Measurements from ENCODE around the gene RAB3IL1. TPM values are rescaled to one million over a fixed set of nuclear protein-coding genes. Genes with fewer than 3 reads are reported as not detected.

Gene RAB3IL1
- total and polyA plus RNA-seq, 2 donors (not counting 1 experiment from before 2014, with no cell fraction given), result 9.6 to 13.4 TPM

DNA sequence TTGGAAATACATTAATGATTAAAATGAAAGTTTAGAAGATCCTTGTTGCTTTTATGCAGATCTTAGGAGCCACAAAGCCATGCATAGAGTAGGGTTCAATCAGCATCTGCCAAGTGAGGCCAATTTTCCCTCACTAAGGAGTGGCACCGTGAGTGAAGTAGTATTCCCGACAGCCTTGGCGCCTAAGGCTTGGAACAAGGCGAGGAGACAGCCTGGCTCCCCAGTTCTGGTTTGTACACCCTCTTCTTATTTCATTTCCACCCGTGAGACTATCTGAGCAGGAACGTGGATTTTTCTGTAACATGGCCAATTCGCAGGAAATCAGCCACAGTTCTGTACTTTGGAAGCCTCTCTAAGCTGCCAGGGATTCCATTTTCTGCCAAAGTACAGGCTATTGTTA is 66.7 kb downstream of the RAB3IL1 start:
- TF ChIP-seq CTCF (conservative IDR thresholded peaks at IDR 0.05 in 1 of 2, IDR thresholded peaks at IDR 0.05 in 1 of 2; ENCODE audit: low read depth in 1 of 2, low read length in 2 of 2) (no peak), EZH2 (IDR thresholded peaks at IDR 0.05; ENCODE audit: low read length, missing control alignments) (no peak)
- Histone ChIP-seq H3K4me2 (ENCODE audit: extremely low read depth, insufficient read depth, low read length) (no peak overlapping the region), H3K9ac (ENCODE audit: insufficient read depth, low read length) (no peak overlapping the region), H3K27ac (ENCODE audit: insufficient read depth, low read length) (no peak overlapping the region), H3K27me3 (ENCODE audit: control insufficient read depth, insufficient read depth, low read length) (no peaks in the 10 kb centered on the region), H2AFZ (ENCODE audit: low read length) (no peak overlapping the region), H3K4me1 (ENCODE audit: control insufficient read depth, extremely low read depth, insufficient read depth, low read length) (no peaks in the 10 kb centered on the region), H3K36me3 (ENCODE audit: control insufficient read depth, insufficient read depth, low read length) (peaks cover 54% of the 10 kb centered on the region), H3K9me3 (ENCODE audit: control insufficient read depth, insufficient read depth, low read depth, low read length) (no peaks in the 10 kb centered on the region), H4K20me1 (ENCODE audit: control insufficient read depth, extremely low read depth, insufficient read depth, low read length) (no peaks in the 10 kb centered on the region), H3K79me2 (ENCODE audit: control insufficient read depth, insufficient read depth, low read length) (no peaks in the 10 kb centered on the region), H3K4me3 (replicated peaks in 1 of 4; ENCODE audit: control extremely low read depth in 1 of 4, insufficient read depth in 1 of 4, low read depth in 3 of 4, low read length in 4 of 4) (no peak overlapping the region)
- no peak for DNase-seq (ENCODE audit: low read depth in 2 of 2)

DNA sequence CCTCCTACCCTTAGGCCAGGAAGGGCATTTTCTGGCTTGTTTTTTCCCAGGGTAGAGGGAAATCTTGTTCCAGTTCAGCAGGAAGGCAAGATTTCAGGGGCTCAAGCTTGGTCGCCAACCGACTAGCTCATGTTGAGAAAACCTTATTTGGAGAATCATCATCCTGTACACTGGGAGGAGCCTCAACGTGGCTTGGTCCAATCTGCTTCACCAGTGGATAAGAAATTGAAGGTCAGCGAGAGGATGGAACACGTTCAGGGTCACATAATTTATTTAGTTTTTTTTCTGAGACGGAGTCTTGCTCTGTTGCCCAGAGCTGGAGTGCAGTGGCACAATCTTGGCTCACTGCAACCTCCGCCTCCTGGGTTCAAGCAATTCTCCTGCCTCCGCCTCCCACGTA is 68.7 kb downstream of the RAB3IL1 start:
- Histone ChIP-seq H4K20me1 (ENCODE audit: control insufficient read depth, extremely low read depth, insufficient read depth, low read length) (no peaks in the 10 kb centered on the region), H3K79me2 (ENCODE audit: control insufficient read depth, insufficient read depth, low read length) (no peaks in the 10 kb centered on the region), H3K4me3 (replicated peaks in 1 of 4; ENCODE audit: control extremely low read depth in 1 of 4, insufficient read depth in 1 of 4, low read depth in 3 of 4, low read length in 4 of 4) (no peak overlapping the region), H2AFZ (ENCODE audit: low read length) (no peak overlapping the region), H3K4me1 (ENCODE audit: control insufficient read depth, extremely low read depth, insufficient read depth, low read length) (no peaks in the 10 kb centered on the region), H3K4me2 (ENCODE audit: extremely low read depth, insufficient read depth, low read length) (no peak overlapping the region), H3K9ac (ENCODE audit: insufficient read depth, low read length) (no peak overlapping the region), H3K9me3 (ENCODE audit: control insufficient read depth, insufficient read depth, low read depth, low read length) (no peaks in the 10 kb centered on the region), H3K27me3 (ENCODE audit: control insufficient read depth, insufficient read depth, low read length) (no peaks in the 10 kb centered on the region), H3K27ac (ENCODE audit: insufficient read depth, low read length) (no peak overlapping the region), H3K36me3 (ENCODE audit: control insufficient read depth, insufficient read depth, low read length) (peaks cover 41% of the 10 kb centered on the region)
- no peak for DNase-seq (ENCODE audit: low read depth in 2 of 2)
- TF ChIP-seq EZH2 (IDR thresholded peaks at IDR 0.05; ENCODE audit: low read length, missing control alignments) (no peak), CTCF (conservative IDR thresholded peaks at IDR 0.05 in 1 of 2, IDR thresholded peaks at IDR 0.05 in 1 of 2; ENCODE audit: low read depth in 1 of 2, low read length in 2 of 2) (no peak)

DNA sequence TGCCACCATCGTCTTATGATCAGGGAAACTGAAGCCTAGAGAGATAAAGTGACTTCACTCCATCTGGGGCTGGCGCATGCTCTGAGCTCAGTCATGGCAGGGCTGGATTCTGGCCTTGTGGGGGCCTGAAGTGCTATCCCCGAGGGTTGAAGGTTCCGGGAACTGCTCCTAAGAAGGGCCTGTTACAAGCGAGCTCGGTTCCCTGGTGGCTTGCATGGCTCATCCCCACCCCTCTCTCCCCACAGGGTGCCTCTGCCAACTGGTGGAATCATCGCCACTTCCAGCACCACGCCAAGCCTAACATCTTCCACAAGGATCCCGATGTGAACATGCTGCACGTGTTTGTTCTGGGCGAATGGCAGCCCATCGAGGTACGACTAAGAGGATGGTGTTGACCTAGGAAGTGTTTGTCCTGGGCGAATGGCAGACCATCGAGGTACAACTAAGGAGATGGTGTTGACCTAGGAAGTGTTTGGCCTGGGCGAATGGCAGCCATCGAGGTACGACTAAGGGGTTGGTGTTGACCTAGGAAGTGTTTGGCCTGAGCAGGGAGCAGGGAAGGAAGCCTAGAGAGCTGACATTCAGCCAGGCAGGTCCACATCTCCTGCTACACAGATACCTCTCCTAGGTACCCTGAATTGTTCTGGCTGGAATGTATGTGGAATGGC is 69.3 kb downstream of the RAB3IL1 start:
- TF ChIP-seq CTCF (conservative IDR thresholded peaks at IDR 0.05 in 1 of 2, IDR thresholded peaks at IDR 0.05 in 1 of 2; ENCODE audit: low read depth in 1 of 2, low read length in 2 of 2) (no peak), EZH2 (IDR thresholded peaks at IDR 0.05; ENCODE audit: low read length, missing control alignments) (no peak)
- Histone ChIP-seq H3K9ac (ENCODE audit: insufficient read depth, low read length) (no peak overlapping the region), H3K4me2 (ENCODE audit: extremely low read depth, insufficient read depth, low read length) (no peak overlapping the region), H3K9me3 (ENCODE audit: control insufficient read depth, insufficient read depth, low read depth, low read length) (no peaks in the 10 kb centered on the region), H3K79me2 (ENCODE audit: control insufficient read depth, insufficient read depth, low read length) (no peaks in the 10 kb centered on the region), H3K27me3 (ENCODE audit: control insufficient read depth, insufficient read depth, low read length) (no peaks in the 10 kb centered on the region), H3K36me3 (ENCODE audit: control insufficient read depth, insufficient read depth, low read length) (peaks cover 41% of the 10 kb centered on the region), H3K4me3 (replicated peaks in 1 of 4; ENCODE audit: control extremely low read depth in 1 of 4, insufficient read depth in 1 of 4, low read depth in 3 of 4, low read length in 4 of 4) (no peak overlapping the region), H4K20me1 (ENCODE audit: control insufficient read depth, extremely low read depth, insufficient read depth, low read length) (no peaks in the 10 kb centered on the region), H3K4me1 (ENCODE audit: control insufficient read depth, extremely low read depth, insufficient read depth, low read length) (no peaks in the 10 kb centered on the region), H3K27ac (ENCODE audit: insufficient read depth, low read length) (no peak overlapping the region), H2AFZ (ENCODE audit: low read length) (no peak overlapping the region)
- DNase-seq (ENCODE audit: low read depth in 2 of 2), result no peak

Other genes with a start within 250 kb of the RAB3IL1 start
- 1.3 and 2.0 TPM in 2 replicates for gene DAGLA, start 237.2 kb downstream of the RAB3IL1 start, total RNA-seq
- gene DAGLA, start 237.2 kb downstream of the RAB3IL1 start, polyA plus RNA-seq, result 1.00 and 1.4 TPM in 2 replicates
- under 0.01 and 0.17 TPM in 2 replicates for gene MYRF, start 164.9 kb downstream of the RAB3IL1 start, total RNA-seq
- gene MYRF, start 164.9 kb downstream of the RAB3IL1 start, polyA plus RNA-seq, result 0.10 and 0.11 TPM in 2 replicates
- gene TMEM258, start 125.0 kb downstream of the RAB3IL1 start, total RNA-seq, result 118 and 173 TPM in 2 replicates
- gene TMEM258, start 125.0 kb downstream of the RAB3IL1 start, polyA plus RNA-seq, result 245 and 281 TPM in 2 replicates
- gene FEN1, start 124.7 kb downstream of the RAB3IL1 start, total RNA-seq, result 3.6 and 3.8 TPM in 2 replicates
- gene FEN1, start 124.7 kb downstream of the RAB3IL1 start, polyA plus RNA-seq, result 14.0 and 35.1 TPM in 2 replicates
- 151 and 208 TPM in 2 replicates for gene FADS1, start 100.6 kb downstream of the RAB3IL1 start, total RNA-seq
- gene FADS1, start 100.6 kb downstream of the RAB3IL1 start, polyA plus RNA-seq, result 109 and 173 TPM in 2 replicates
- 266 and 418 TPM in 2 replicates for gene FADS2, start 89.3 kb downstream of the RAB3IL1 start, total RNA-seq
- 687 and 932 TPM in 2 replicates for gene FADS2, start 89.3 kb downstream of the RAB3IL1 start, polyA plus RNA-seq
- gene FADS3, start 26.0 kb downstream of the RAB3IL1 start, total RNA-seq, result 112 and 224 TPM in 2 replicates
- gene FADS3, start 26.0 kb downstream of the RAB3IL1 start, polyA plus RNA-seq, result 40.9 and 79.9 TPM in 2 replicates
- 7.7 and 15.2 TPM in 2 replicates for gene BEST1, start 32.8 kb upstream of the RAB3IL1 start, total RNA-seq
- 1.5 and 2.5 TPM in 2 replicates for gene BEST1, start 32.8 kb upstream of the RAB3IL1 start, polyA plus RNA-seq
- 2,097 and 2,219 TPM in 2 replicates for gene FTH1, start 50.1 kb upstream of the RAB3IL1 start, total RNA-seq
- 2,789 and 3,749 TPM in 2 replicates for gene FTH1, start 50.1 kb upstream of the RAB3IL1 start, polyA plus RNA-seq
- 6.4 and 12.7 TPM in 2 replicates for gene INCENP, start 206.4 kb upstream of the RAB3IL1 start, total RNA-seq
- 6.6 and 18.3 TPM in 2 replicates for gene INCENP, start 206.4 kb upstream of the RAB3IL1 start, polyA plus RNA-seq